ENCODE results near the gene MYL6. TPM values are rescaled to one million over a fixed set of nuclear protein-coding genes. Genes with fewer than 3 reads are reported as not detected.
A peak's percentile ranks its signal among the peaks of the same experiment; 100 is the strongest.

Gene MYL6
- total and polyA plus RNA-seq, 9 of the 15 experiments (the other 6 are each of a cell fraction or from before 2014, with no cell fraction given), result 557 to 1,664 (median 958) TPM

- no peak for TF ChIP-seq ARID3A (IDR thresholded peaks at IDR 0.05; ENCODE audit: borderline replicate concordance, low read depth, low read length)
- no peak for TF ChIP-seq ZNF23 (CRISPR knock-in tag; IDR thresholded peaks at IDR 0.05)
- TF ChIP-seq TOE1 (IDR thresholded peaks at IDR 0.05; ENCODE audit: borderline replicate concordance), result no peak
- no peak for TF ChIP-seq TOE1 (CRISPR knock-in tag; IDR thresholded peaks at IDR 0.05; ENCODE audit: borderline replicate concordance, low read depth)
- no peak for TF ChIP-seq XRCC3 (IDR thresholded peaks at IDR 0.05)
- TF ChIP-seq PTBP1 (IDR thresholded peaks at IDR 0.05; ENCODE audit: low read depth, low read length), result no peak
- no peak for TF ChIP-seq GABPB2 (CRISPR knock-in tag; conservative IDR thresholded peaks at IDR 0.05)
- TF ChIP-seq POLR2A (conservative IDR thresholded peaks at IDR 0.05), result peak; percentile 76; the same call in 1 of the 2 replicates
- TF ChIP-seq ZNF668 (CRISPR knock-in tag; IDR thresholded peaks at IDR 0.05), result no peak
- no peak for TF ChIP-seq BRF2 (IDR thresholded peaks at IDR 0.05; ENCODE audit: borderline replicate concordance, insufficient read depth, insufficient read length)
- TF ChIP-seq NCOA4 (IDR thresholded peaks at IDR 0.05; ENCODE audit: partially characterized antibody), result no peak
- peak; percentile 86 for TF ChIP-seq CTBP1 (IDR thresholded peaks at IDR 0.05; ENCODE audit: borderline replicate concordance)
- no peak for TF ChIP-seq ZNF174 (CRISPR knock-in tag; IDR thresholded peaks at IDR 0.05)
- TF ChIP-seq GABPA (tag; conservative IDR thresholded peaks at IDR 0.05; ENCODE audit: low read depth), result no peak
- no peak for TF ChIP-seq NFYB (IDR thresholded peaks at IDR 0.05; ENCODE audit: extremely low read depth, insufficient read length)
- TF ChIP-seq KLF13 (tag; IDR thresholded peaks at IDR 0.05; ENCODE audit: borderline replicate concordance, low read depth), result peak; percentile 80
- TF ChIP-seq ZMIZ1 (IDR thresholded peaks at IDR 0.05; ENCODE audit: low read depth in 2 of 2, low read length in 2 of 2), result no peak
- peak; percentile 85 for TF ChIP-seq VEZF1 (CRISPR knock-in tag; IDR thresholded peaks at IDR 0.05)
- TF ChIP-seq POLR2AphosphoS5 (IDR thresholded peaks at IDR 0.05; ENCODE audit: control insufficient read depth, insufficient read depth, low read depth, low read length), result peak; percentile 78
- TF ChIP-seq ZC3H11A (IDR thresholded peaks at IDR 0.05; ENCODE audit: low read depth, low read length), result no peak
Measured at GRCh38 chr12:56129206-56129941, 28.8 kb upstream of the MYL6 start (continued).

Data from K562 (cell line).